ENCODE data around the gene CERS1.

The CERS1 gene

GRCh38 chr19:18899624-18900560 lies 3.9 kb upstream of the CERS1 start:
- TF ChIP-seq CTCF (IDR thresholded peaks at IDR 0.05; ENCODE audit: borderline replicate concordance, extremely low read depth, low read length, poor library complexity, severe bottlenecking) (no peak), EZH2 (IDR thresholded peaks at IDR 0.05; ENCODE audit: borderline replicate concordance, low read depth, low read length, severe bottlenecking) (no peak)
- no peak overlapping the region for H3K4me3 ChIP-seq (ENCODE audit: low read depth in 1 of 2, low read length in 2 of 2)
- H3K27ac ChIP-seq (ENCODE audit: low read length), result no peak overlapping the region
- no peak overlapping the region for H3K4me2 ChIP-seq (ENCODE audit: insufficient read depth, low read length)
- peaks cover 12% of the 10 kb centered on the region; the same call in 1 of the 2 replicates for H4K20me1 ChIP-seq (ENCODE audit: insufficient read depth, low read length)
- ATAC-seq (ENCODE audit: insufficient read depth, low read depth) (no peak), DNase-seq (no peak)
- no peaks in the 10 kb centered on the region for H3K27me3 ChIP-seq (ENCODE audit: insufficient read depth, low read length, poor library complexity)
- no peaks in the 10 kb centered on the region for H3K79me2 ChIP-seq (ENCODE audit: insufficient read depth, low read length)
- H3K9ac ChIP-seq (ENCODE audit: low read depth, low read length), result no peak overlapping the region
- H3K4me1 ChIP-seq (ENCODE audit: insufficient read depth, low read length), result no peaks in the 10 kb centered on the region
- no peaks in the 10 kb centered on the region for H3K9me3 ChIP-seq (ENCODE audit: insufficient read depth, low read length, severe bottlenecking)
- H2AFZ ChIP-seq (ENCODE audit: low read depth, low read length), result no peak overlapping the region
- H3K36me3 ChIP-seq (ENCODE audit: insufficient read depth, low read length), result peaks cover 49% of the 10 kb centered on the region

- Histone ChIP-seq H2AFZ (ENCODE audit: low read depth, low read length) (no peak overlapping the region), H3K4me3 (ENCODE audit: low read depth in 1 of 2, low read length in 2 of 2) (no peak overlapping the region), H3K27me3 (ENCODE audit: insufficient read depth, low read length, poor library complexity) (no peaks in the 10 kb centered on the region), H3K9me3 (ENCODE audit: insufficient read depth, low read length, severe bottlenecking) (no peaks in the 10 kb centered on the region), H3K79me2 (ENCODE audit: insufficient read depth, low read length) (no peaks in the 10 kb centered on the region), H3K36me3 (ENCODE audit: insufficient read depth, low read length) (peaks cover 40% of the 10 kb centered on the region), H3K27ac (ENCODE audit: low read length) (no peak overlapping the region), H3K9ac (ENCODE audit: low read depth, low read length) (no peak overlapping the region), H4K20me1 (ENCODE audit: insufficient read depth, low read length) (peaks cover 12% of the 10 kb centered on the region; the same call in 1 of the 2 replicates), H3K4me1 (ENCODE audit: insufficient read depth, low read length) (no peaks in the 10 kb centered on the region), H3K4me2 (ENCODE audit: insufficient read depth, low read length) (no peak overlapping the region)
- no peak for TF ChIP-seq CTCF (IDR thresholded peaks at IDR 0.05; ENCODE audit: borderline replicate concordance, extremely low read depth, low read length, poor library complexity, severe bottlenecking)
- no peak for TF ChIP-seq EZH2 (IDR thresholded peaks at IDR 0.05; ENCODE audit: borderline replicate concordance, low read depth, low read length, severe bottlenecking)
- no peak; the same call in 2 of the 3 replicates for ATAC-seq (ENCODE audit: insufficient read depth, low read depth)
- no peak for DNase-seq
Observed at GRCh38 chr19:18898607-18899408, 2.9 kb upstream of the CERS1 start.

GRCh38 chr19:18898081-18898606 lies 2.2 kb upstream of the CERS1 start:
- ATAC-seq (ENCODE audit: insufficient read depth, low read depth), result no peak

More at GRCh38 chr19:18898081-18898606, 2.2 kb upstream of the CERS1 start:
- H2AFZ ChIP-seq (ENCODE audit: low read depth, low read length), result no peak overlapping the region
- no peak overlapping the region for H3K4me3 ChIP-seq (ENCODE audit: low read depth in 1 of 2, low read length in 2 of 2)
- no peak overlapping the region for H3K4me2 ChIP-seq (ENCODE audit: insufficient read depth, low read length)
- no peak for TF ChIP-seq EZH2 (IDR thresholded peaks at IDR 0.05; ENCODE audit: borderline replicate concordance, low read depth, low read length, severe bottlenecking)
- TF ChIP-seq CTCF (IDR thresholded peaks at IDR 0.05; ENCODE audit: borderline replicate concordance, extremely low read depth, low read length, poor library complexity, severe bottlenecking), result no peak
- H3K9ac ChIP-seq (ENCODE audit: low read depth, low read length), result no peak overlapping the region
- no peaks in the 10 kb centered on the region for H3K4me1 ChIP-seq (ENCODE audit: insufficient read depth, low read length)
- DNase-seq, result no peak
- no peaks in the 10 kb centered on the region for H3K27me3 ChIP-seq (ENCODE audit: insufficient read depth, low read length, poor library complexity)
- no peak overlapping the region for H3K27ac ChIP-seq (ENCODE audit: low read length)
- H4K20me1 ChIP-seq (ENCODE audit: insufficient read depth, low read length), result peaks cover 12% of the 10 kb centered on the region; the same call in 1 of the 2 replicates
- peaks cover 34% of the 10 kb centered on the region for H3K36me3 ChIP-seq (ENCODE audit: insufficient read depth, low read length)
- H3K79me2 ChIP-seq (ENCODE audit: insufficient read depth, low read length), result no peaks in the 10 kb centered on the region
- no peaks in the 10 kb centered on the region for H3K9me3 ChIP-seq (ENCODE audit: insufficient read depth, low read length, severe bottlenecking)

All from DND-41 (cell line).